ENCODE data around the gene SCAMP2.

DNA sequence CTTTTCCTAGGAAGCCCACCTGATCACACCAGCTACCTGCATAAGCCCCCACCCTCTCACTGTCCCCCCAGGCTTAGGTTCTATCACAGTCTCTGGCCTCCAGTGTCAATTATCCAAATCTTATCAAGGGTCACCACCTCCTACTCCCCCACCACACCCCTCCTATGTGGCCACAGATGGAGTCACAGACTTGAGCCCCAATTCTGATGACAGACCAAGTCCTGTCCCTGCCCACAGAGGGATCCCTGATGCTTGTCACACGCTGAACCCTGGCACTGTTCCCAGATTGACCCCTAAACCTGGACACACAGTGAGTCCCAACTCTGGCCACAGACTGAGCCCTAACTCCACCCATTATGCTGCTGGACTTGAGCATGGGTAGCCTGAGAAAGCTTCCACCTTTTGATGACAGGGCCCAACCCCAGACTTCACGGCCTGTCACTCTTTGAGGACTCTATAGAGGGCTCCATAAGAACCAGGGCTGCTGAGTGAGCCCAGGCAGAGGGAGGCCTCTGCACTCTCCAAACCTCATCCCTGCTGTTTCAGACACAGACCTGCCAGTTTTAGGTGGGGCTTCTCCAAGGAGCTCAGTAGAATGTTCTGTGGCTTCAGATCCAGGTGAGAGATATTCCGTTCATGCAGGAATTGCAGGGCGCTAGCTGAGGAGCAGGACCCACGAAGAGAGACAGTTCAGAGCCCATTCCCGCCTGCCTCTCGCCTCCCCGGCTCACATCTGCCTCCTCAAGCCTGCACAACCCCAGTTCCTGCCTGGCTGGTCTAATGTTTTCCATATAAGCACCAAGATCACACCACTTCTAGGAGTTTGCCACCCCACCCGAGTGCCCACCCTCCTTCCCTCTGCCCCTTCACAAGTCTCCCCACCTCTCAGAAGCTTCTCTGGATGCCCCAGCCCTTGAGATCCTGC, 32.1 kb downstream of the SCAMP2 start:
- TF ChIP-seq, protein P1, sequence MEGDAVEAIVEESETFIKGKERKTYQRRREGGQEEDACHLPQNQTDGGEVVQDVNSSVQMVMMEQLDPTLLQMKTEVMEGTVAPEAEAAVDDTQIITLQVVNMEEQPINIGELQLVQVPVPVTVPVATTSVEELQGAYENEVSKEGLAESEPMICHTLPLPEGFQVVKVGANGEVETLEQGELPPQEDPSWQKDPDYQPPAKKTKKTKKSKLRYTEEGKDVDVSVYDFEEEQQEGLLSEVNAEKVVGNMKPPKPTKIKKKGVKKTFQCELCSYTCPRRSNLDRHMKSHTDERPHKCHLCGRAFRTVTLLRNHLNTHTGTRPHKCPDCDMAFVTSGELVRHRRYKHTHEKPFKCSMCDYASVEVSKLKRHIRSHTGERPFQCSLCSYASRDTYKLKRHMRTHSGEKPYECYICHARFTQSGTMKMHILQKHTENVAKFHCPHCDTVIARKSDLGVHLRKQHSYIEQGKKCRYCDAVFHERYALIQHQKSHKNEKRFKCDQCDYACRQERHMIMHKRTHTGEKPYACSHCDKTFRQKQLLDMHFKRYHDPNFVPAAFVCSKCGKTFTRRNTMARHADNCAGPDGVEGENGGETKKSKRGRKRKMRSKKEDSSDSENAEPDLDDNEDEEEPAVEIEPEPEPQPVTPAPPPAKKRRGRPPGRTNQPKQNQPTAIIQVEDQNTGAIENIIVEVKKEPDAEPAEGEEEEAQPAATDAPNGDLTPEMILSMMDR (IDR thresholded peaks at IDR 0.05) = no peak
- no peak for TF ChIP-seq POLR2A (IDR thresholded peaks at IDR 0.05)

All from thyroid gland (tissue), 4 donors.